ENCODE measurements around the gene TAF11L13.
"Not testable (repeated sequence)": the region's sequence is repeated elsewhere in the genome, so short reads cannot be mapped to it uniquely, and the experiment has no call there.

DNA sequence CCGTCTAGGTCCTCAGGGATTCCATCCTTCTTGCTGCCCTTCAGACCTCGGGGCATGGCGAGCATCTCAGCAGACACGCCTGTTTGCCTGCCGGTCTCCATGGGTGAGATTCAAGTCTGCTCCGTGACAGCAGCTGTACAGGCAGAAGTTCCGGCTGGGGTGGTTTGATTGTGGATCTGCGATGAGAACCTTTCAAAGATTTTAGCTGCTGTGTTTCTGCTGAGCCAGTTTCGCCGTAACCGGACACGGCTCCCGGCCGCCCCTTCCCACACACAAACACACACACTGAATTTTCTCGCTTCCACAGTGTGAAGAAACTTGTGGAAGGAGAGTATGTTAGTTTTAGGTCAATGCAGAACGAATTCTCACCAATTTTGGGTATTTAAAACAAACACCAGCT, 46.2 kb upstream of the TAF11L13 start, which contains the start of gene TAF11L7:
- TF ChIP-seq ZFP3, RARB, CSDC2 (CRISPR knock-in tag; IDR thresholded peaks at IDR 0.05): not testable (repeated sequence)
- TF ChIP-seq, protein P1, sequence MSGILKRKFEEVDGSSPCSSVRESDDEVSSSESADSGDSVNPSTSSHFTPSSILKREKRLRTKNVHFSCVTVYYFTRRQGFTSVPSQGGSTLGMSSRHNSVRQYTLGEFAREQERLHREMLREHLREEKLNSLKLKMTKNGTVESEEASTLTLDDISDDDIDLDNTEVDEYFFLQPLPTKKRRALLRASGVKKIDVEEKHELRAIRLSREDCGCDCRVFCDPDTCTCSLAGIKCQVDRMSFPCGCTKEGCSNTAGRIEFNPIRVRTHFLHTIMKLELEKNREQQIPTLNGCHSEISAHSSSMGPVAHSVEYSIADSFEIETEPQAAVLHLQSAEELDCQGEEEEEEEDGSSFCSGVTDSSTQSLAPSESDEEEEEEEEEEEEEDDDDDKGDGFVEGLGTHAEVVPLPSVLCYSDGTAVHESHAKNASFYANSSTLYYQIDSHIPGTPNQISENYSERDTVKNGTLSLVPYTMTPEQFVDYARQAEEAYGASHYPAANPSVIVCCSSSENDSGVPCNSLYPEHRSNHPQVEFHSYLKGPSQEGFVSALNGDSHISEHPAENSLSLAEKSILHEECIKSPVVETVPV (CRISPR knock-in tag; IDR thresholded peaks at IDR 0.05) = not testable (repeated sequence)
